SK-N-MC (cell line): ENCODE measurements around the gene HOXC6.

Experiments
- EZH2 ChIP-seq: fragments of 200-600 bp; sonication (generic); IDR thresholded peaks from one replicate; pipeline ENCODE4 v1.6.1; 2017; ENCODE audit warnings: antibody characterized with exemption
- POLR2AphosphoS5 ChIP-seq: IDR thresholded peaks from 2 replicates; pipeline ENCODE4 v1.6.1; 2012; ENCODE audit warnings: mild to moderate bottlenecking, low read depth, low read length, borderline replicate concordance

- TF ChIP-seq POLR2AphosphoS5 (no peak; the same call in 1 of the 2 replicates), EZH2 (no peak)
These were observed 11.0 kb upstream of the HOXC6 start for GRCh38 chr12:54017027-54017788.
